ENCODE results near the gene WDPCP. TPM values are rescaled to one million over a fixed set of nuclear protein-coding genes. Genes with fewer than 3 reads are reported as not detected.
"Not testable (repeated sequence)": the region's sequence is repeated elsewhere in the genome, so short reads cannot be mapped to it uniquely, and the experiment has no call there.

The WDPCP gene
- total RNA-seq, 1 experiment from 2014 or later, result 7.4 TPM

DNA sequence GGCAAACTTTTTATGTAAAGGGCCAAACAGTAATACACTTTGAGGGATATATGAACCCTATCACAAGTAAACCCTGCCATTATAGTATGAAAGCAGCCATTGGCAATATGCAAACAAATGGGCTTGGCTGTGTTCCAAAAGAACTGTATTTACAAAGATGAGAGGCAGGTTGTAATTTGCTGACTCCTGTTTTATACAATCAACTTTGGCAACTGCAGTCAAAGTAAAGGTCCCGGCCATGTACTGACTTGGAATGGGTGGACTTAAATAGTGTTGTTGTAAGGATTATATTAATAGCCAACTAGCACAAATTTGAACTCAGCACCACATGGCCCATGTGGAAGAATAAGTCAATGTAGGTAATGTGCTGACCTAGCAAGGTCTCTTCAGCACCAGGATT is 223.4 kb downstream of the WDPCP start:
- H3K36me3 ChIP-seq (ENCODE audit: control insufficient read depth, insufficient read depth, low read length), result no peaks in the 10 kb centered on the region
- POLR2A ChIA-PET, result no interaction called here
- no peak for ATAC-seq
- H3K27me3 ChIP-seq (ENCODE audit: control insufficient read depth, insufficient read depth, low read length), result no peaks in the 10 kb centered on the region
- DNase-seq (ENCODE audit: low read depth, low spot score), result no peak
- H3K9me3 ChIP-seq (ENCODE audit: control insufficient read depth, insufficient read depth, low read depth, low read length), result no peaks in the 10 kb centered on the region
- TF ChIP-seq, protein P1, sequence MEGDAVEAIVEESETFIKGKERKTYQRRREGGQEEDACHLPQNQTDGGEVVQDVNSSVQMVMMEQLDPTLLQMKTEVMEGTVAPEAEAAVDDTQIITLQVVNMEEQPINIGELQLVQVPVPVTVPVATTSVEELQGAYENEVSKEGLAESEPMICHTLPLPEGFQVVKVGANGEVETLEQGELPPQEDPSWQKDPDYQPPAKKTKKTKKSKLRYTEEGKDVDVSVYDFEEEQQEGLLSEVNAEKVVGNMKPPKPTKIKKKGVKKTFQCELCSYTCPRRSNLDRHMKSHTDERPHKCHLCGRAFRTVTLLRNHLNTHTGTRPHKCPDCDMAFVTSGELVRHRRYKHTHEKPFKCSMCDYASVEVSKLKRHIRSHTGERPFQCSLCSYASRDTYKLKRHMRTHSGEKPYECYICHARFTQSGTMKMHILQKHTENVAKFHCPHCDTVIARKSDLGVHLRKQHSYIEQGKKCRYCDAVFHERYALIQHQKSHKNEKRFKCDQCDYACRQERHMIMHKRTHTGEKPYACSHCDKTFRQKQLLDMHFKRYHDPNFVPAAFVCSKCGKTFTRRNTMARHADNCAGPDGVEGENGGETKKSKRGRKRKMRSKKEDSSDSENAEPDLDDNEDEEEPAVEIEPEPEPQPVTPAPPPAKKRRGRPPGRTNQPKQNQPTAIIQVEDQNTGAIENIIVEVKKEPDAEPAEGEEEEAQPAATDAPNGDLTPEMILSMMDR (IDR thresholded peaks at IDR 0.05), result no peak
- no peak for TF ChIP-seq SIN3A (IDR thresholded peaks at IDR 0.05; ENCODE audit: borderline replicate concordance, insufficient read depth, low read depth, low read length)
- TF ChIP-seq POLR2AphosphoS5 (IDR thresholded peaks at IDR 0.05; ENCODE audit: low read depth, low read length), result no peak
- TF ChIP-seq, protein P2, sequence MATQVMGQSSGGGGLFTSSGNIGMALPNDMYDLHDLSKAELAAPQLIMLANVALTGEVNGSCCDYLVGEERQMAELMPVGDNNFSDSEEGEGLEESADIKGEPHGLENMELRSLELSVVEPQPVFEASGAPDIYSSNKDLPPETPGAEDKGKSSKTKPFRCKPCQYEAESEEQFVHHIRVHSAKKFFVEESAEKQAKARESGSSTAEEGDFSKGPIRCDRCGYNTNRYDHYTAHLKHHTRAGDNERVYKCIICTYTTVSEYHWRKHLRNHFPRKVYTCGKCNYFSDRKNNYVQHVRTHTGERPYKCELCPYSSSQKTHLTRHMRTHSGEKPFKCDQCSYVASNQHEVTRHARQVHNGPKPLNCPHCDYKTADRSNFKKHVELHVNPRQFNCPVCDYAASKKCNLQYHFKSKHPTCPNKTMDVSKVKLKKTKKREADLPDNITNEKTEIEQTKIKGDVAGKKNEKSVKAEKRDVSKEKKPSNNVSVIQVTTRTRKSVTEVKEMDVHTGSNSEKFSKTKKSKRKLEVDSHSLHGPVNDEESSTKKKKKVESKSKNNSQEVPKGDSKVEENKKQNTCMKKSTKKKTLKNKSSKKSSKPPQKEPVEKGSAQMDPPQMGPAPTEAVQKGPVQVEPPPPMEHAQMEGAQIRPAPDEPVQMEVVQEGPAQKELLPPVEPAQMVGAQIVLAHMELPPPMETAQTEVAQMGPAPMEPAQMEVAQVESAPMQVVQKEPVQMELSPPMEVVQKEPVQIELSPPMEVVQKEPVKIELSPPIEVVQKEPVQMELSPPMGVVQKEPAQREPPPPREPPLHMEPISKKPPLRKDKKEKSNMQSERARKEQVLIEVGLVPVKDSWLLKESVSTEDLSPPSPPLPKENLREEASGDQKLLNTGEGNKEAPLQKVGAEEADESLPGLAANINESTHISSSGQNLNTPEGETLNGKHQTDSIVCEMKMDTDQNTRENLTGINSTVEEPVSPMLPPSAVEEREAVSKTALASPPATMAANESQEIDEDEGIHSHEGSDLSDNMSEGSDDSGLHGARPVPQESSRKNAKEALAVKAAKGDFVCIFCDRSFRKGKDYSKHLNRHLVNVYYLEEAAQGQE (IDR thresholded peaks at IDR 0.05; ENCODE audit: insufficient read depth in 1 of 2, low read depth in 2 of 2, low read length in 1 of 2), result no peak
- TF ChIP-seq TCF7L2 (IDR thresholded peaks at IDR 0.05; ENCODE audit: low read depth, low read length), result no peak
- in situ Hi-C loops (cut with HindIII; ENCODE audit: low pct_unique_long_range_greater_than_20kb, low sequenced_read_pairs) (no loop called here), intact Hi-C loops (cut with micrococcal nuclease; ENCODE audit: unreplicated experiment) (loop anchor here (1.0 kb wide), 1 partner anchor 25 kb away; no protein-coding TSS in a partner anchor)
- CTCF ChIA-PET, result no interaction called here
- no peaks in the 10 kb centered on the region for H3K4me1 ChIP-seq (ENCODE audit: control insufficient read depth, insufficient read depth, low read length)
- BruUV-seq (replicated peaks), result no TSS peak
- H3K27ac ChIP-seq (ENCODE audit: low read length), result no peak overlapping the region
- no peak overlapping the region for H3K4me3 ChIP-seq (ENCODE audit: low read depth in 2 of 2, low read length in 2 of 2)

DNA sequence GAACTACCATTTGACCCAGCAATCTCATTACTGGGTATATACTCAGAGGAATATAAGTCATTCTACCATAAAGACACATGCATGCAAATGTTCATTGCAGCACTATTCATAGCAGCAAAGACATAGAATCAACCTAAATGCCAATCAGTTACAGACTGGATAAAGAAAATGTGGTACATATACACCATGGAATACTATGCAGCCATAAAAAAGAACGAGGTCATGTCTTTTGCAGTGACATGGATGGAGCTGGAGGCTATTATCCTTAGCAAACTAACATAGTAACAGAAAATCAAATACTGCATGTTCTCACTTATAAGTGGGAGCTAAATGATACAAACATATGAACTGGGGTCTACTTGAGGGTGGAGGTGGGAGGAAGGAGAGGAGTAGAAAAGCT is 230.6 kb downstream of the WDPCP start:
- POLR2A ChIA-PET; intact Hi-C loops (cut with micrococcal nuclease; ENCODE audit: unreplicated experiment); H3K9me3 ChIP-seq (ENCODE audit: control insufficient read depth, insufficient read depth, low read depth, low read length); H3K27me3 ChIP-seq (ENCODE audit: control insufficient read depth, insufficient read depth, low read length); H3K4me1 ChIP-seq (ENCODE audit: control insufficient read depth, insufficient read depth, low read length); H3K36me3 ChIP-seq (ENCODE audit: control insufficient read depth, insufficient read depth, low read length); in situ Hi-C loops (cut with HindIII; ENCODE audit: low pct_unique_long_range_greater_than_20kb, low sequenced_read_pairs); DNase-seq (ENCODE audit: low read depth, low spot score); H3K27ac ChIP-seq (ENCODE audit: low read length); CTCF ChIA-PET; BruUV-seq (replicated peaks); ATAC-seq; H3K4me3 ChIP-seq (ENCODE audit: low read depth in 2 of 2, low read length in 2 of 2): not testable (repeated sequence)

DNA sequence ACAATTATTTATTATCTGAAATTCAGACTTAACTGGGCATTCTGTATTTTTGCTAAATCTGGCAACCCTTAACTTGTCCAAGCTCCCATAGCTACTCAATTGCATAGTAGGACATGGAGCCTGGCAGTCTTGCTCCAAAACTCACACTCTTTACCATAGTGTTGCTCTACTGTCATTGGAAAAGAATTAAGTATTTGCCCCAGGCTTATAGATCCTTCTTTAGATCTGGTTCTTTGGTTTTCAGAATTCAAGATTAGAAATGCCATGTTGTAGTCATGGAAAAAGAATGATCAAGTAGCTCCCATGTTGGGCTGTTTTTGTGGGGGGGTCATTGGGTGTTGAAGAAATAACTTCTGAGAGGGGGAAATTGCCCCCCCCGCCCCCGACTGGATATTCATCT is 240.9 kb downstream of the WDPCP start:
- in situ Hi-C loops (cut with HindIII; ENCODE audit: low pct_unique_long_range_greater_than_20kb, low sequenced_read_pairs) (no loop called here), intact Hi-C loops (cut with micrococcal nuclease; ENCODE audit: unreplicated experiment) (no loop called here)
- ChIA-PET POLR2A (no interaction called here), CTCF (no interaction called here)
- TF ChIP-seq POLR2AphosphoS5 (IDR thresholded peaks at IDR 0.05; ENCODE audit: low read depth, low read length) (no peak), TCF7L2 (IDR thresholded peaks at IDR 0.05; ENCODE audit: low read depth, low read length) (no peak), SIN3A (IDR thresholded peaks at IDR 0.05; ENCODE audit: borderline replicate concordance, insufficient read depth, low read depth, low read length) (no peak)
- TF ChIP-seq, protein P2 (IDR thresholded peaks at IDR 0.05; ENCODE audit: insufficient read depth in 1 of 2, low read depth in 2 of 2, low read length in 1 of 2), result no peak
- TF ChIP-seq, protein P1 (IDR thresholded peaks at IDR 0.05), result no peak
- Histone ChIP-seq H3K9me3 (ENCODE audit: control insufficient read depth, insufficient read depth, low read depth, low read length) (0 out of 2 replicates have a peak, but pooled peaks cover 5% of the 10 kb centered on the region), H3K27ac (ENCODE audit: low read length) (no peak overlapping the region), H3K4me1 (ENCODE audit: control insufficient read depth, insufficient read depth, low read length) (no peaks in the 10 kb centered on the region), H3K36me3 (ENCODE audit: control insufficient read depth, insufficient read depth, low read length) (no peaks in the 10 kb centered on the region), H3K27me3 (ENCODE audit: control insufficient read depth, insufficient read depth, low read length) (no peaks in the 10 kb centered on the region), H3K4me3 (ENCODE audit: low read depth in 2 of 2, low read length in 2 of 2) (no peak overlapping the region)
- DNase-seq (ENCODE audit: low read depth, low spot score) (no peak), ATAC-seq (no peak)
- no TSS peak for BruUV-seq (replicated peaks)
